Transverse colon (tissue), 4 donors: ENCODE results near the gene GKN1.

ENCODE experiments used
- CTCF ChIP-seq, 5 experiments: fragments of 200-600 bp in 3 of 5; fragments of 450-650 bp in 2 of 5; sonication (generic) in 3 of 5; IDR thresholded peaks; 1 replicate in 2 of 5; 2 replicates in 3 of 5; pipeline ENCODE4 v1.5.1; 2016 to 2017; ENCODE audit warnings: antibody characterized with exemption in 5 of 5, inconsistent platforms in 3 of 5, mild to moderate bottlenecking in 2 of 5, moderate library complexity in 1 of 5
- EP300 ChIP-seq: sonication (generic); formaldehyde crosslinking; IDR thresholded peaks from one replicate; pipeline ENCODE4 v1.6.1; 2017; ENCODE audit warnings: antibody characterized with exemption, low read depth
- POLR2A ChIP-seq: fragments of 450-650 bp; IDR thresholded peaks from one replicate; pipeline ENCODE4 v1.6.1; 2016; ENCODE audit warnings: antibody characterized with exemption, mild to moderate bottlenecking, moderate library complexity
- POLR2AphosphoS5 ChIP-seq, 3 donors: sonication (generic); formaldehyde crosslinking; IDR thresholded peaks; one replicate each; pipeline ENCODE4 v1.6.1; 2016; ENCODE audit warnings: antibody characterized with exemption in 3 of 3

GRCh38 chr2:68995916-68996315 lies 21.5 kb downstream of the GKN1 start:
- TF ChIP-seq CTCF (IDR thresholded peaks at IDR 0.05) (no peak), POLR2A (no peak), POLR2AphosphoS5 (IDR thresholded peaks at IDR 0.05) (no peak), EP300 (no peak)
